22Rv1 (cell line): ENCODE measurements around the gene RAD21L1.
"Not testable (repeated sequence)": the region's sequence is repeated elsewhere in the genome, so short reads cannot be mapped to it uniquely, and the experiment has no call there.

Experiments
- H3K27ac ChIP-seq: fragments of 450-650 bp; 2 replicates; pipeline ENCODE4 v1.5.1; 2017
- ZFX ChIP-seq: fragments of 450-650 bp; IDR thresholded peaks from 2 replicates; pipeline ENCODE4 v1.6.1; 2017; ENCODE audit warnings: antibody characterized with exemption, borderline replicate concordance
- TF ChIP-seq, protein P1 (sequence below): fragments of 450-650 bp; IDR thresholded peaks from 2 replicates; pipeline ENCODE4 v1.5.1; 2017; ENCODE audit warnings: mild to moderate bottlenecking

RAD21L1 gene

DNA sequence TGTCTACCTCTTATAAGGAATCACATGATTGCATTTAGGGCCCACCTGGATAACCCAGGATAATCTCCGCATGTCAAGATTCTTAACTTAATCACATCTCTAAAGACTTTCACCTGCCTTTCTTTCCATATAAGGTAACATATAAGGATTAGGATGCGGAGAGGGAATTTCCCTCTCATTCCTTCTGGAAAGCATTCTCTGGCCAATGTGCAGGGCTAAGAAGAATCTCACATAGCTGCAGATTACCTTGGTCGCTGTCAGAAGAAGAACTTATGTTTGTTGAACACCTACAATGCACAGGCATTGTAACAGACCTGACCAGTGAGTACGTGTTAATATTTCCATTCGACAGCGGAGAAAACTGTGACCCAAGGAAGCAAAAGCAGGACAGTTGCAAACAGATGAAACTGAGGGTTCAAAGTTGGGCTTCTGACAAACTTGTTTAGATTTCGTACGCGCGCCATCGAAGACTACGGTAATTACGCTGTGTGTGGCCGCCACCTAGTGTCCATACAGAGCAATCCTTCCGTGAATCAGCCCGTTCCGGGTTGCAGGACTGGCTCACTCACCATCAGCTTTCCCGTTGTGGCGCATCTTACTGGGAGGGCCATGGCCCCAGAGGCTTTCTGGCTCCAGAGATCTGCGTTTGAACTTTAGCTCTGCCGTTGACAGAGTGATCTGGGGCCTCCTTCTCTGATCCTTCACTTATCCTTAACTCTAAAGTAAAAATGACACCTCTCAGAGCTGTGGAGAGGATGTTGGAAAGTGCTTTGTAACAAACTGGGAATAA, 13.0 kb upstream of the RAD21L1 start:
- no peak for TF ChIP-seq ZFX
- TF ChIP-seq, protein P1, sequence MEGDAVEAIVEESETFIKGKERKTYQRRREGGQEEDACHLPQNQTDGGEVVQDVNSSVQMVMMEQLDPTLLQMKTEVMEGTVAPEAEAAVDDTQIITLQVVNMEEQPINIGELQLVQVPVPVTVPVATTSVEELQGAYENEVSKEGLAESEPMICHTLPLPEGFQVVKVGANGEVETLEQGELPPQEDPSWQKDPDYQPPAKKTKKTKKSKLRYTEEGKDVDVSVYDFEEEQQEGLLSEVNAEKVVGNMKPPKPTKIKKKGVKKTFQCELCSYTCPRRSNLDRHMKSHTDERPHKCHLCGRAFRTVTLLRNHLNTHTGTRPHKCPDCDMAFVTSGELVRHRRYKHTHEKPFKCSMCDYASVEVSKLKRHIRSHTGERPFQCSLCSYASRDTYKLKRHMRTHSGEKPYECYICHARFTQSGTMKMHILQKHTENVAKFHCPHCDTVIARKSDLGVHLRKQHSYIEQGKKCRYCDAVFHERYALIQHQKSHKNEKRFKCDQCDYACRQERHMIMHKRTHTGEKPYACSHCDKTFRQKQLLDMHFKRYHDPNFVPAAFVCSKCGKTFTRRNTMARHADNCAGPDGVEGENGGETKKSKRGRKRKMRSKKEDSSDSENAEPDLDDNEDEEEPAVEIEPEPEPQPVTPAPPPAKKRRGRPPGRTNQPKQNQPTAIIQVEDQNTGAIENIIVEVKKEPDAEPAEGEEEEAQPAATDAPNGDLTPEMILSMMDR = peak; percentile 92
- H3K27ac ChIP-seq = no peak overlapping the region

DNA sequence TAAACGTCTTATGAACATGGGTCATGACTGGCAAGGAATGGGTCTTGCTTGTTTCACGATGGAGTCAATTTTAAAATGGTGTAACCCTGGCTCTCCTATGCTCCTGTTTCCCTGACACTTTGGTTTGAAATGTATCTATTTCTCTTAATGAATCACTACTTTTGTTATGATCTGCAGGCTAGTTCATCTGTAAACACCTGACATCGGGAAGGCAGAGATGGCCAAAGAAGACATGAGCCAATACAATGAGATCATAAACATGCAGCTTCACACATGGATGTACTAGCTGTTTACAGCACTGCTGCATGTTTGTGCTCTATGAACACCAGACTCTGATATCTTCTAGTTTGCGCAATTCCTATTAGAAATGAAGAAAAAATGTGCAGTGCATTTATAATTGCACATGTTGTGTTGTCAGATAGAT, 11.0 kb upstream of the RAD21L1 start:
- no peak overlapping the region for H3K27ac ChIP-seq
- TF ChIP-seq, protein P1 = no peak
- TF ChIP-seq ZFX = no peak

DNA sequence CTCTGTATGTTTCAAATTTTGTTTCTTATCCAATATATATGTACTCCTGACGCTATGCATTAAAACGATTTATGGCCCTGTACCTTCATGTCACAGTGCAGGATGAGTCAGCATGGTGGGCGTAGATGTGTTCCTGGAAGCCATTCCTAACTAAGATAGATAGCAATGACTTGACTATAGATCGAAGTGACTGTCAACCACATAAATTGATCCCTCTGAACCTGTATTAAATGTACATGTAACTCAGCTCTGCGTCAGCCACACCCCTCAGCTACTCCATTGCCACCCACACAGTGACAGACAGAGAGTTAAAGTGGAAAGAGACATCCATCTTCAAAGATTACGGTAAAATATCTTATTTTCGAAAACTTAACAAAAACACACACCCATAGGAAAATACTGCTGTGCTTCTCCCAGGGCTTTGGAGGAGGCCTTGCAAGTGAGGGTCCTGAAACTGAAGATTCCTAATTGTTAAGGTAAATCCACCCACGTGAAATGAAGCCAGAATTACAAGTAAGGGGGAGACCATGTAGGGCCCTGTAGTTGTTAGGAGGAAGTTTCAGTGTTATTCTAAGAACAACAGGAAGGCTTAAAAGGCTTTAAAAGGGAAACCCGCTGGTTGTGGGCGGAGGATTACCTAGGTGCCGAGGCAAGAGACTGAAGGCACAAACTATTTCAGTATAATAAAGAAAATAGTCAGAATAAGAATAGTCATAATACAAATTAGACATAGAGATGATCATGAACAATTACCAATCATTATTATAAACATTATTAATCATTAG, 10.3 kb upstream of the RAD21L1 start:
- TF ChIP-seq, protein P1 = no peak
- no peak for TF ChIP-seq ZFX
- H3K27ac ChIP-seq = no peak overlapping the region

DNA sequence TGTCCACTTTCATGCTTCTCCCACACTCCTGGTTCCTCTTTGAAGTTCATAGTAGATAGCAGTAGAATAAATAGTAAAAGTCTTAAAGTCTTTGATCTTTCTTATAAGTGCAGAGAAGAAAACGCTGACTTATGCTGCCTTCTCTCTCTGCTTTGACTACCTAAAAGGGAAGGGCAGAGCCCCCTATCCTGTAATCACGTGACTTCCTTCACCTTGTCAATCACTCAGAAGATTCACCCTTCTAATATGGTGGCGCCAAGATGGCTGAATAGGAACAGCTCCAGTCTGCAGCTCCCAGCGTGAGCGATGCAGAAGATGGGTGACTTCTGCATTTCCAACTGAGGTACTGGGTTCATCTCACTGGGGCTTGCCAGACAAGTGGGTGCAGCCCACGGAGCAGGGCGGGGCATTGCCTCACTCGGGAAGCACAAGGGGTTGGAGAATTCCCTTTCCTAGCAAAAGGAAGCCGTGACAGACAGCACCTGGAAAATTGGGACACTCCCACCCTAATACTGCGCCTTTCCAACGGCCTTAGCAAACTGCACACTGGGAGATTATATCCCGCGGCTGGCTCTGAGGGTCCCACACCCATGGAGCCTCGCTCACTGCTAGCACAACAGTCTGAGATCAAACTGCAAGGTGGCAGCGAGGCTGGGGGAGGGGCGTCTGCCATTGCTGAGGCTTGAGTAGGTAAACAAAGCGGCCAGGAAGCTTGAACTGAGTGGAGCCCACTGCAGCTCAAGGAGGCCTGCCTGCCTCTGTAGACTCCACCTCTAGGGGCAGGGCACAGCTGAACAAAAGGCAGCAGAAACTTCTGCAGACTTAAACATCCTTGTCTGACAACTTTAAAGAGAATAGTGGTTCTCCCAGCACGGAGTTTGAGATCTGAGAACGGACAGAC, 9.1 kb upstream of the RAD21L1 start:
- H3K27ac ChIP-seq = not testable (repeated sequence)

DNA sequence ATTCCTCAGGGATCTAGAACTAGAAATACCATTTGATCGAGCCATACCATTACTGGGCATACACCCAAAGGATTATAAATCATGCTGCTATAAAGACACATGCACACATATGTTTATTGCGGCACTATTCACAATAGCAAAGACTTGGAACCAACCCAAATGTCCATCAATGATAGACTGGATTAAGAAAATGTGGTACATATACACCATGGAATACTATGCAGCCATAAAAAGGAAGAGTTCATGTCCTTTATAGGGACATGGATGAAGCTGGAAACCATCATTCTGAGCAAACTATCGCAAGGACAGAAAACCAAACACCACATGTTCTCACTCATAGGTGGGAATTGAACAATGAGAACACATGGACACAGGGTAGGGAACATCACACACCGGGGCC, 3.1 kb upstream of the RAD21L1 start:
- not testable (repeated sequence) for H3K27ac ChIP-seq

DNA sequence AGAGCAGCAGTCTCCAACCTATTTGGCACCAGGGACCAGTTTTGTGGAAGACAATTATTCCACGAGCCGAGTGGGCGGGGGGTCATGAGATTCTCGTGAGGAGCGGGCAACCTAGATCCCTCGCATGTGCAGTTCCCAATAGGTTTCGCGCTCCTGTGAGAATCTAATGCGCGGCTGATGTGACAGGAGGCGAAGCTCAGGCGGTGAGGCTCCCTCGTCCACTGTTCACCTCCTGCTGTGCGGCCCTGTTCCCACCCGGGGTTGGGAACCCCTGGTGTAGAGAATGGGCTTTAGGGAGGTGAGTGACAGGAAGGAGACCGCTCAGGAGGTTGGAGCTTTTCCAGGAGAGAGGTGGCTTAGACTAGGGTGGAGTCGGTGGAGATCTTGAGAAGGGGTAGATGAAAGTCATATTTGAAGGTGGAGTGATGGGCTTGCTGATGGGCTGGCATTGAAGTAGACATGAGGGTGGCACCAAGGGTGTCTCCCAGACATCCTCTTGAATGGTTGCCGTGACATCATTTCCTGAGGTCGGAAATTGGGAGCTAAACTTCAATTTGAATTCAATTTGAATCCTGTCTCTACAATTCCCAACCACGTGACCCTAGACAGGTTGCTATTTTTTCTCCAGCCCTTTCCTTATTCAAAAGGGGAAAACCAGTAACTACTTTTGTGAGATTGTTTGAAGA, 1.5 kb upstream of the RAD21L1 start:
- H3K27ac ChIP-seq = no peak overlapping the region

DNA sequence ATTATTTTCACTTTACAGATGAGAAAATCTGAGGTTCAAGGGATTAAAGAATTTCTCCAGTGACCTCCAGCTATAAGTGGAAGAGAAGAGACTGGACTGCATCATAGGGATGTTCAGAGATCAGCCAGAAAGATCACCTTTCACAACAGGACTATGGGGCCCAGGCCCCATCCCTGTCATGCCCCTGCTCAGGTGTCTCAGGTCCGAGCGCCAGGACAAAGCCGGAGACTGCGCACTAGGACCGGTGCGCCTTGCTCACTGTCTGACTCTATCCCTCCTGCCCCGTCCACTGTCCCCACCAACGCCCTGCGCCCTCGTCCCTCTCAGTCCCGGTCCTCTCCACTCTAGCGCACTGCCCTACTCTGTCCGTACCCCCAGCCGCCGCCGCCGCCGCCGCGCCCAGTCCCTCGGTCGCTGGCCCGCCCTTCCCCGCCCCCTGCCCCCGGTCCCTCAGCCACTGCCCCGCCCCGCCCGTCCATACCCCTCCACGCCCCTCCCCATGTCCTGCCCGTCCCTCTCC, 521 bp upstream of the RAD21L1 start:
- TF ChIP-seq, protein P1 = no peak
- TF ChIP-seq ZFX = no peak
- H3K27ac ChIP-seq = no peak overlapping the region

More for the DNA sequence above, 1.5 kb upstream of the RAD21L1 start:
- TF ChIP-seq, protein P1 = no peak
- TF ChIP-seq ZFX = no peak
